GM10248 (cell line): Measurements from ENCODE around the gene NT5DC3.

ENCODE experiments used
- CTCF ChIA-PET: fragments of 300-600 bp; sonication (Branson Sonifier 250); formaldehyde crosslinking; extraction: SDS; loops from one replicate; lab custom pipeline; 2021; ENCODE audit warnings: antibody characterized with exemption; lab: Yijun Ruan, JAX
- POLR2A ChIA-PET: fragments of 350-650 bp; sonication (Branson Sonifier 250); formaldehyde crosslinking; extraction: SDS; loops from one replicate; lab custom pipeline; 2020; ENCODE audit warnings: antibody characterized with exemption; lab: Yijun Ruan, JAX
- DNase-seq: peaks from one replicate; pipeline ENCODE4 v3.0.0; 2012; ENCODE audit errors: extremely low spot score
- TF ChIP-seq, protein P1 (sequence below): IDR thresholded peaks from 2 replicates; pipeline ENCODE4 v1.5.1; 2012; ENCODE audit warnings: mild to moderate bottlenecking, low read depth; ENCODE audit errors: extremely low read depth, missing control alignments, control extremely low read depth

The NT5DC3 gene

DNA sequence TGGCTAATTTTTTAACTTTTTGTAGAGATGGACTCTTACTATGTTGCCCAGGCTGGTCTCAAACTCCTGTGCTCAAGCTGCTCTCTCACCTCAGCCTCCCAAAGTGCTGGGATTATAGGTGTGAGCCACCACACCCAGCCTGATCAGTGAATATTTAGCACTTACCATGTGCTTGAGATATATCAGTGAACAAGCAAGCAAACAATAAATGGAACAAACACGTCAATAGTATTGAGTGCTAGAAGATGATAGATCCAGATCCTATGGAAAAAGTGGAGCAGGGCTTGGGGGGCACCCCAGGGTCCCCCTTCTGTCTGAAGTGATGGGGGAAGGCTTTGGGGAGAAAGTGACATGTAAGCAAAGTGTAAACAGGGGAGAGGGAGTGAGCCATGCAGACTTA is 83.8 kb downstream of the NT5DC3 start:
- DNase-seq: no peak
- POLR2A ChIA-PET: no interaction called here
- TF ChIP-seq, protein P1, sequence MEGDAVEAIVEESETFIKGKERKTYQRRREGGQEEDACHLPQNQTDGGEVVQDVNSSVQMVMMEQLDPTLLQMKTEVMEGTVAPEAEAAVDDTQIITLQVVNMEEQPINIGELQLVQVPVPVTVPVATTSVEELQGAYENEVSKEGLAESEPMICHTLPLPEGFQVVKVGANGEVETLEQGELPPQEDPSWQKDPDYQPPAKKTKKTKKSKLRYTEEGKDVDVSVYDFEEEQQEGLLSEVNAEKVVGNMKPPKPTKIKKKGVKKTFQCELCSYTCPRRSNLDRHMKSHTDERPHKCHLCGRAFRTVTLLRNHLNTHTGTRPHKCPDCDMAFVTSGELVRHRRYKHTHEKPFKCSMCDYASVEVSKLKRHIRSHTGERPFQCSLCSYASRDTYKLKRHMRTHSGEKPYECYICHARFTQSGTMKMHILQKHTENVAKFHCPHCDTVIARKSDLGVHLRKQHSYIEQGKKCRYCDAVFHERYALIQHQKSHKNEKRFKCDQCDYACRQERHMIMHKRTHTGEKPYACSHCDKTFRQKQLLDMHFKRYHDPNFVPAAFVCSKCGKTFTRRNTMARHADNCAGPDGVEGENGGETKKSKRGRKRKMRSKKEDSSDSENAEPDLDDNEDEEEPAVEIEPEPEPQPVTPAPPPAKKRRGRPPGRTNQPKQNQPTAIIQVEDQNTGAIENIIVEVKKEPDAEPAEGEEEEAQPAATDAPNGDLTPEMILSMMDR: no peak
- CTCF ChIA-PET: interaction anchor here (1.5 kb wide), 1 partner anchor 18 kb away, joined by 3 read pairs; no protein-coding TSS in a partner anchor

- TF ChIP-seq, protein P1: no peak
- ChIA-PET CTCF (interaction anchor here (1.5 kb wide), 1 partner anchor 17 kb away, joined by 3 read pairs; no protein-coding TSS in a partner anchor), POLR2A (no interaction called here)
- no peak for DNase-seq
Measured at GRCh38 chr12:103756443-103756842, 84.6 kb downstream of the NT5DC3 start.

- CTCF ChIA-PET: no interaction called here
- POLR2A ChIA-PET: no interaction called here
- TF ChIP-seq, protein P1: no peak
- no peak for DNase-seq
Measured at GRCh38 chr12:103755425-103755824, 85.6 kb downstream of the NT5DC3 start.

GRCh38 chr12:103751600-103751999 is 89.4 kb downstream of the NT5DC3 start:
- DNase-seq: no peak
- ChIA-PET CTCF (interaction anchor here (1.0 kb wide), 1 partner anchor 21 kb away, joined by 3 read pairs; no protein-coding TSS in a partner anchor), POLR2A (no interaction called here)
- TF ChIP-seq, protein P1: no peak

DNA sequence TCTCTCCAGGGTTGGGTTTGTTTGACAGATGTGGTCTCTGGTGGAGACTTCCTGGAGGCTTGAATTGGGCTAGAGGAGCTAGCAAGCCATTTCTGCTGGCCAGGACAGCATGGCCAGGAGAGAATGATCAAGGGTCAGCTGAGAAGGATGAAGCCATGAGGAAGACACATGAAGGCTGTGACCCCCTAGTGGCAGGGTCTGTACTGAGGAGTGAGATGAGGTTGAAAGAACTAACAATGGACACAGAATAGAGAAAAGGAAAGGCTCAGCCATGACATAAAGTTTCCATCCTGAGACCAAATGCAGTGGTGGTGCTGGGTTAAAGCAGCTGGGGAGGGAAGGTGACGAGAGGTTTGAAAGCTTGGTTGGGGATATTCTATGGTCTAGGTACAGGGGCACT is 89.9 kb downstream of the NT5DC3 start:
- ChIA-PET CTCF (interaction anchor here (1.0 kb wide), 1 partner anchor 20 kb away, joined by 3 read pairs; no protein-coding TSS in a partner anchor), POLR2A (no interaction called here)
- DNase-seq: no peak
- TF ChIP-seq, protein P1: no peak

DNA sequence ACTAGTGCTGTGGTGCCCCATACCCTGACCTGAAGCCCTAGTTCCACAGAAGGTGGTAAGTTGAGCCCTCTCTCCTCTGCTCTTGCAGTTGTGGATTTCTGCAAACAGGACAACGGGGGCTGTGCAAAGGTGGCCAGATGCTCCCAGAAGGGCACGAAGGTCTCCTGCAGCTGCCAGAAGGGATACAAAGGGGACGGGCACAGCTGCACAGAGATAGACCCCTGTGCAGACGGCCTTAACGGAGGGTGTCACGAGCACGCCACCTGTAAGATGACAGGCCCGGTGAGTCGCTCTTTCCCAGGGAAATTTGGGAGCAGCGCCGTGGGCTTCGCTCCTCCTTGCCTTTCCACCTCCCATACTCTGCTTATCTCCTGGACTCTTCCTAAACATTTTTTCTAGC is 92.2 kb downstream of the NT5DC3 start:
- POLR2A ChIA-PET: no interaction called here
- CTCF ChIA-PET: interaction anchor here (1.1 kb wide), 1 partner anchor 39 kb away, joined by 3 read pairs; no protein-coding TSS in a partner anchor
- no peak for DNase-seq

More for the DNA sequence above, 92.2 kb downstream of the NT5DC3 start:
- TF ChIP-seq, protein P1: no peak
